MM.1S (cell line): Measurements from ENCODE around the gene OSGIN1.

Experiments used
- DNase-seq: peaks from one replicate; pipeline ENCODE4 v3.0.0-alpha.2; 2015
- H2AFZ ChIP-seq: fragments of 300-600 bp; sonication (generic); 2 replicates; pipeline ENCODE4 v1.6.0; 2016; ENCODE audit warnings: antibody characterized with exemption, low read length
- H3F3A ChIP-seq: fragments of 300-600 bp; sonication (generic); 2 replicates; pipeline ENCODE4 v1.6.1; 2016; ENCODE audit warnings: mild to moderate bottlenecking, antibody characterized with exemption, low read length, moderate library complexity, mixed read lengths; ENCODE audit not compliant: insufficient read depth
- H3K27ac ChIP-seq: fragments of 300-600 bp; sonication (generic); 2 replicates; pipeline ENCODE4 v1.5.1; 2016; ENCODE audit warnings: mild to moderate bottlenecking, low read length
- H3K27me3 ChIP-seq: fragments of 300-600 bp; sonication (generic); replicated peaks from 2 replicates; pipeline ENCODE4 v1.6.0; 2016; ENCODE audit warnings: low read length; ENCODE audit not compliant: insufficient read depth
- H3K36me3 ChIP-seq: fragments of 300-600 bp; sonication (generic); replicated peaks from 2 replicates; pipeline ENCODE4 v1.6.1; 2016; ENCODE audit warnings: mild to moderate bottlenecking, low read length, mixed read lengths; ENCODE audit not compliant: insufficient read depth
- H3K4me1 ChIP-seq: fragments of 300-600 bp; sonication (generic); 2 replicates; pipeline ENCODE4 v1.6.1; 2016; ENCODE audit warnings: low read length, mixed read lengths
- H3K4me2 ChIP-seq: fragments of 300-600 bp; sonication (generic); 2 replicates; pipeline ENCODE4 v1.6.0; 2016; ENCODE audit warnings: low read depth, low read length
- H3K4me3 ChIP-seq: fragments of 300-600 bp; sonication (generic); 2 replicates; pipeline ENCODE4 v1.5.1; 2016; ENCODE audit warnings: low read length, mixed read lengths
- H3K79me2 ChIP-seq: fragments of 300-600 bp; sonication (generic); 2 replicates; pipeline ENCODE4 v1.6.1; 2016; ENCODE audit warnings: mixed run types, low read length, mixed read lengths
- H3K9ac ChIP-seq: fragments of 300-600 bp; sonication (generic); 2 replicates; pipeline ENCODE4 v1.6.1; 2016; ENCODE audit warnings: low read length, mixed read lengths
- H3K9me2 ChIP-seq: fragments of 300-600 bp; sonication (generic); replicated peaks from 2 replicates; pipeline ENCODE4 v1.6.1; 2016; ENCODE audit warnings: mild to moderate bottlenecking, low read length, mixed read lengths; ENCODE audit not compliant: insufficient read depth
- H3K9me3 ChIP-seq: fragments of 300-600 bp; sonication (generic); replicated peaks from 2 replicates; pipeline ENCODE4 v1.6.1; 2016; ENCODE audit warnings: mild to moderate bottlenecking, low read length, mixed read lengths; ENCODE audit not compliant: insufficient read depth
- H4K20me1 ChIP-seq: fragments of 300-600 bp; sonication (generic); 2 replicates; pipeline ENCODE4 v1.6.1; 2016; ENCODE audit warnings: mild to moderate bottlenecking, low read length, moderate library complexity, mixed read lengths; ENCODE audit not compliant: insufficient read depth
- EZH2 ChIP-seq: fragments of 300-600 bp; sonication (generic); optimal IDR thresholded peaks from 2 replicates; pipeline ENCODE3; 2017; ENCODE audit warnings: low read depth, mild to moderate bottlenecking, antibody characterized with exemption, low read length, mixed read lengths
- EZH2phosphoT487 ChIP-seq: fragments of 300-600 bp; sonication (generic); IDR thresholded peaks from 2 replicates; pipeline ENCODE4 v1.6.1; 2018; ENCODE audit warnings: antibody characterized with exemption, low read length
- TF ChIP-seq, protein P1 (sequence below): fragments of 300-600 bp; sonication (generic); IDR thresholded peaks from 2 replicates; pipeline ENCODE4 v1.5.1; 2016; ENCODE audit warnings: antibody characterized with exemption, low read length, mixed read lengths

Gene OSGIN1

GRCh38 chr16:83915081-83915480 is 38.0 kb upstream of the OSGIN1 start:
- Histone ChIP-seq H3K9me3 (no peaks in the 10 kb centered on the region), H3K79me2 (no peaks in the 10 kb centered on the region), H3K9ac (no peak overlapping the region), H3F3A (no peaks in the 10 kb centered on the region), H3K4me2 (no peak overlapping the region), H3K27me3 (no peaks in the 10 kb centered on the region), H3K4me3 (no peak overlapping the region), H3K27ac (no peak overlapping the region), H4K20me1 (no peaks in the 10 kb centered on the region), H3K4me1 (no peaks in the 10 kb centered on the region), H3K9me2 (no peaks in the 10 kb centered on the region), H2AFZ (no peak overlapping the region), H3K36me3 (no peaks in the 10 kb centered on the region)
- TF ChIP-seq EZH2phosphoT487 (no peak), EZH2 (no peak)
- TF ChIP-seq, protein P1, sequence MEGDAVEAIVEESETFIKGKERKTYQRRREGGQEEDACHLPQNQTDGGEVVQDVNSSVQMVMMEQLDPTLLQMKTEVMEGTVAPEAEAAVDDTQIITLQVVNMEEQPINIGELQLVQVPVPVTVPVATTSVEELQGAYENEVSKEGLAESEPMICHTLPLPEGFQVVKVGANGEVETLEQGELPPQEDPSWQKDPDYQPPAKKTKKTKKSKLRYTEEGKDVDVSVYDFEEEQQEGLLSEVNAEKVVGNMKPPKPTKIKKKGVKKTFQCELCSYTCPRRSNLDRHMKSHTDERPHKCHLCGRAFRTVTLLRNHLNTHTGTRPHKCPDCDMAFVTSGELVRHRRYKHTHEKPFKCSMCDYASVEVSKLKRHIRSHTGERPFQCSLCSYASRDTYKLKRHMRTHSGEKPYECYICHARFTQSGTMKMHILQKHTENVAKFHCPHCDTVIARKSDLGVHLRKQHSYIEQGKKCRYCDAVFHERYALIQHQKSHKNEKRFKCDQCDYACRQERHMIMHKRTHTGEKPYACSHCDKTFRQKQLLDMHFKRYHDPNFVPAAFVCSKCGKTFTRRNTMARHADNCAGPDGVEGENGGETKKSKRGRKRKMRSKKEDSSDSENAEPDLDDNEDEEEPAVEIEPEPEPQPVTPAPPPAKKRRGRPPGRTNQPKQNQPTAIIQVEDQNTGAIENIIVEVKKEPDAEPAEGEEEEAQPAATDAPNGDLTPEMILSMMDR, result no peak
- DNase-seq, result no peak

DNA sequence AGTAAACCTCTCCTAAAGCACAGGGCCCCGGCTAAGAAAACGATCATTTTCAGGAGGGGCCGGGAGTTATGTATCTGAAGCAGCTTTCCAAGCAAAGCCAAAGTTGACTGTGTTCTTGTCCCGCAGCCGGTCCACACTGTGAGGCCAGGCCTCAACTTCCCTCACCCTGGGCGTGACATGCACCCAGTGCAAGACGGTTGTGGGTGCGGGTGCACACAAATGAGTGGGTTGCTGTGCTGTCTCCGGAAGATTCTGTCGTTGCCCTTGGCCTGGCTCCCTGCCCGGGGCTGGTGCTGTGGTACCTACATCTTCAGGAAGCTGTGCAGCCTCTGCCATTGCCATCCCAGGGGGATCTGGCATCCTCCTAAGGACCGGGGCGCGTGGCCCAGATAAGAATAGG is 37.5 kb upstream of the OSGIN1 start:
- Histone ChIP-seq H3F3A (no peaks in the 10 kb centered on the region), H3K27ac (no peak overlapping the region), H3K4me3 (no peak overlapping the region), H3K27me3 (no peaks in the 10 kb centered on the region), H3K9ac (no peak overlapping the region), H3K9me3 (no peaks in the 10 kb centered on the region), H2AFZ (no peak overlapping the region), H3K4me2 (no peak overlapping the region), H3K9me2 (no peaks in the 10 kb centered on the region), H3K36me3 (no peaks in the 10 kb centered on the region), H3K79me2 (no peaks in the 10 kb centered on the region), H3K4me1 (no peaks in the 10 kb centered on the region), H4K20me1 (no peaks in the 10 kb centered on the region)
- TF ChIP-seq EZH2phosphoT487 (no peak), EZH2 (no peak)
- TF ChIP-seq, protein P1, result no peak
- DNase-seq, result no peak

DNA sequence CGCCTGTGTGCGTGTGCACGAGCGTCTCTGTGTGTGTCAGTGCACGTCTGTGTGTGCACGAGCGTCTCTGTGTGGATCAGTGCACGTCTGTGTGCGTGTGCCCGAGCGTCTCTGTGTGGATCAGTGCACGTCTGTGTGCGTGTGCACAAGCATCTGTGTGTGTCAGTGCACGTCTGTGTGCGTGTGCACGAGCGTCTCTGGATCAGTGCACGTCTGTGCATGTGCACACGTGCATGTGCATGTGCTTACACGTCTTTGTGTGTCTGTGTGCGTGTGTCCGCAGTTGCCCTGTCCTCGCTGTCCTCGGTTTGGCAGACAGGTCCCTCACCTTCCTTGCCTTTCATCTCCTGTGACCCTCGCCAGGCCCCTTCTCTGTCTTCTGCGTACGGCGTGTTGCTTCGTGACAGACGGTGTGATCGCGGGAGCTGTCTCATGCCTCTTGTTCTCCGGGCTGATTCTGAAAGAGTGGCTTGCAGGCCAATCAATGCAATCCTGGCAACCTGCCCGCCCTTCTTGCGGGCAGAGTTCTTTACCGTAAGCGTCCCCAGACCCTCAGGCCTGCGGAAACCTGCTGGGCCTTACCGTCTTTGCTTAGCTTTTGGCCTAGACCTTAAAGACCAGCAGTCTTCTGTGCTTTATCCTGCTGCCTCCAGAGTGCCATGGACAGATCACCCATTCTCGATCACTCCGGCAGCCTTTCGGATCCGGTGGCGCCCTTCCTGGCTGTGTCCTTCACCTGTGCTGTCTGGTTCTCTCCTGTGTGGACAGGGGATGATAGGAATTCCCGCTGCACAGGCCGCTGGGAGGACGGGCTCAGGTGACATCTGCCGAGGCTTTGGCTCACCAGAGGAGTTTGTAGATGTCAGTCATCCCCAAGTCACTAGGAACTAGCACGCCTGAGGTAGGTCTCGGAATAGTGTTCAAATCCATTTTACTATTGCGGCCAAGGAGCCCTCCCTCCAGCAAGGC is 35.6 kb upstream of the OSGIN1 start:
- Histone ChIP-seq H3K27me3 (no peaks in the 10 kb centered on the region), H3K4me1 (no peaks in the 10 kb centered on the region), H3K9ac (no peak overlapping the region), H3K9me2 (no peaks in the 10 kb centered on the region), H3K36me3 (no peaks in the 10 kb centered on the region), H3K27ac (no peak overlapping the region), H3K79me2 (no peaks in the 10 kb centered on the region), H3K4me3 (no peak overlapping the region), H4K20me1 (no peaks in the 10 kb centered on the region), H2AFZ (no peak overlapping the region), H3K4me2 (no peak overlapping the region), H3F3A (no peaks in the 10 kb centered on the region), H3K9me3 (no peaks in the 10 kb centered on the region)
- TF ChIP-seq EZH2phosphoT487, result no peak
- no peak for DNase-seq

DNA sequence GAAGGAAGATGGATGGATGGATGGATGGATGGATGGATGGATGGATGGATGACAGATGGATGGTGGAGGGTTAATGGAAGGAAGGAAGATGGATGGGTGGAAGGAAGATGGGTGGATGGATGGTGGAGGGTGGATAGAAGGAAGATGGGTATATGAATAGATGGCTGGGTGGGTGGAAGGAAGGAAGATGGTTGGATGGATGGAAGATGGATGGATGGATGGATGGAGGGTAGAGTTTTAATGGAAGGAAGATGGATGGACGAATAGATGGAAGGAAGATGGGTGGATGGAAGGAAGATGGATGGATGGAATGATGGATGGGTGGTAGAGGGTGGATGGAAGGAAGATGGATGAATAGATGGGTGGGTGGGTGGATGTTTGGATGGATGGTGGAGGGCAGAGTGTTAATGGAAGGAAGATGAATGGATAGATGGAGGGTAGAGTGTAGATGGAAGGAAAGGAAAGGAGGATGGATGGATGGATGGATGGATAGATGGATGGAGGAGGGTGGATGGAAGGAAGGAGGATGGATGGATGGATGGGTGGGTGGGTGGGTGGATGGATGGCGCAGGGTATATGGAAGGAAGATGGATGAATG is 32.0 kb upstream of the OSGIN1 start:
- Histone ChIP-seq H4K20me1 (no peaks in the 10 kb centered on the region), H3K9me2 (no peaks in the 10 kb centered on the region), H3K4me1 (no peaks in the 10 kb centered on the region), H3K9me3 (no peaks in the 10 kb centered on the region), H3K27me3 (no peaks in the 10 kb centered on the region), H3K36me3 (no peaks in the 10 kb centered on the region), H2AFZ (no peak overlapping the region), H3K4me2 (no peak overlapping the region), H3K27ac (no peak overlapping the region), H3K4me3 (no peak overlapping the region), H3F3A (no peaks in the 10 kb centered on the region), H3K79me2 (no peaks in the 10 kb centered on the region), H3K9ac (no peak overlapping the region)
- TF ChIP-seq, protein P1, result no peak
- TF ChIP-seq EZH2phosphoT487, result no peak
- TF ChIP-seq EZH2, result no peak
- DNase-seq, result no peak
